ENCODE results near the gene CYFIP1. TPM values are rescaled to one million over a fixed set of nuclear protein-coding genes. Genes with fewer than 3 reads are reported as not detected.

The CYFIP1 gene
- total and polyA plus RNA-seq, 7 donors, result 45.0 to 99.6 (median 69.8) TPM

- H3K27ac ChIP-seq, result no peak overlapping the region
- no peaks in the 10 kb centered on the region for H3K4me1 ChIP-seq
- no peak for DNase-seq
- intact Hi-C loops (cut with DNase I), result no loop called here
- H3K4me3 ChIP-seq, result no peak overlapping the region
- WGBS, 2 donors, result 94 to 96% methylated on average over 13 of the region's 13 CpGs
- TF ChIP-seq POLR2A (IDR thresholded peaks at IDR 0.05), result no peak
- TF ChIP-seq POLR2AphosphoS5 (IDR thresholded peaks at IDR 0.05), result no peak
- no peak for TF ChIP-seq EP300 (IDR thresholded peaks at IDR 0.05)
- TF ChIP-seq CTCF (IDR thresholded peaks at IDR 0.05), result no peak
- peaks cover 19 to 65% (median 25%) of the 10 kb centered on the region in 4 donors for H3K36me3 ChIP-seq
- H3K27me3 ChIP-seq, result no peaks in the 10 kb centered on the region
- no peaks in the 10 kb centered on the region for H3K9me3 ChIP-seq
Observed at GRCh38 chr15:22883196-22883595, 97.0 kb downstream of the CYFIP1 start.

GRCh38 chr15:22881739-22882440, 98.3 kb downstream of the CYFIP1 start:
- 94 to 96% methylated on average over 25 of the region's 25 CpGs for WGBS, 2 donors
- H3K27ac ChIP-seq, result no peak overlapping the region
- H3K4me3 ChIP-seq, result no peak overlapping the region
- peaks cover 26 to 65% (median 35%) of the 10 kb centered on the region in 4 donors for H3K36me3 ChIP-seq
- intact Hi-C loops (cut with DNase I), result no loop called here
- no peaks in the 10 kb centered on the region for H3K27me3 ChIP-seq
- no peaks in the 10 kb centered on the region for H3K4me1 ChIP-seq
- no peak for DNase-seq
- TF ChIP-seq CTCF (IDR thresholded peaks at IDR 0.05) (no peak), POLR2A (IDR thresholded peaks at IDR 0.05) (no peak), POLR2AphosphoS5 (IDR thresholded peaks at IDR 0.05) (no peak), EP300 (IDR thresholded peaks at IDR 0.05) (no peak)
- H3K9me3 ChIP-seq, result no peaks in the 10 kb centered on the region

- intact Hi-C loops (cut with DNase I), result no loop called here
- peaks cover 26 to 69% (median 41%) of the 10 kb centered on the region in 4 donors for H3K36me3 ChIP-seq
- H3K4me1 ChIP-seq, result no peaks in the 10 kb centered on the region
- WGBS, 2 donors, result 54 to 83% methylated on average over 19 of the region's 19 CpGs
- H3K9me3 ChIP-seq, result no peaks in the 10 kb centered on the region
- no peak overlapping the region for H3K27ac ChIP-seq
- no peaks in the 10 kb centered on the region for H3K27me3 ChIP-seq
- DNase-seq, result no peak
- H3K4me3 ChIP-seq, result no peak overlapping the region
- TF ChIP-seq EP300 (IDR thresholded peaks at IDR 0.05), result no peak
- no peak for TF ChIP-seq POLR2AphosphoS5 (IDR thresholded peaks at IDR 0.05)
- no peak for TF ChIP-seq POLR2A (IDR thresholded peaks at IDR 0.05)
- TF ChIP-seq CTCF (IDR thresholded peaks at IDR 0.05), result no peak
Observed at GRCh38 chr15:22880981-22881738, 99.0 kb downstream of the CYFIP1 start.

GRCh38 chr15:22880068-22880980, 99.8 kb downstream of the CYFIP1 start:
- no peaks in the 10 kb centered on the region for H3K9me3 ChIP-seq
- DNase-seq, result no peak
- TF ChIP-seq CTCF (IDR thresholded peaks at IDR 0.05), result no peak
- TF ChIP-seq POLR2A (IDR thresholded peaks at IDR 0.05), result no peak
- no peak for TF ChIP-seq EP300 (IDR thresholded peaks at IDR 0.05)
- no peak for TF ChIP-seq POLR2AphosphoS5 (IDR thresholded peaks at IDR 0.05)
- H3K27me3 ChIP-seq, result no peaks in the 10 kb centered on the region
- no peak overlapping the region for H3K4me3 ChIP-seq
- H3K36me3 ChIP-seq, result peaks cover 26 to 78% (median 49%) of the 10 kb centered on the region in 4 donors
- H3K27ac ChIP-seq, result no peak overlapping the region
- intact Hi-C loops (cut with DNase I), result no loop called here
- WGBS, 2 donors, result 91 to 94% methylated on average over 33 of the region's 33 CpGs
- no peaks in the 10 kb centered on the region for H3K4me1 ChIP-seq

Data from sigmoid colon (tissue), 7 donors.